HG02943 (cell line): ENCODE data around the gene SETD1A.
A peak's percentile ranks its signal among the peaks of the same experiment; 100 is the strongest.

Source experiments
- ATAC-seq: cut with Tn5 transposase; IDR thresholded peaks from one replicate; pipeline ENCODE4 v1.9.1; 2021; ENCODE audit warnings: mild to moderate bottlenecking, low read depth, moderate library complexity; ENCODE audit not compliant: unreplicated experiment

Gene SETD1A

DNA sequence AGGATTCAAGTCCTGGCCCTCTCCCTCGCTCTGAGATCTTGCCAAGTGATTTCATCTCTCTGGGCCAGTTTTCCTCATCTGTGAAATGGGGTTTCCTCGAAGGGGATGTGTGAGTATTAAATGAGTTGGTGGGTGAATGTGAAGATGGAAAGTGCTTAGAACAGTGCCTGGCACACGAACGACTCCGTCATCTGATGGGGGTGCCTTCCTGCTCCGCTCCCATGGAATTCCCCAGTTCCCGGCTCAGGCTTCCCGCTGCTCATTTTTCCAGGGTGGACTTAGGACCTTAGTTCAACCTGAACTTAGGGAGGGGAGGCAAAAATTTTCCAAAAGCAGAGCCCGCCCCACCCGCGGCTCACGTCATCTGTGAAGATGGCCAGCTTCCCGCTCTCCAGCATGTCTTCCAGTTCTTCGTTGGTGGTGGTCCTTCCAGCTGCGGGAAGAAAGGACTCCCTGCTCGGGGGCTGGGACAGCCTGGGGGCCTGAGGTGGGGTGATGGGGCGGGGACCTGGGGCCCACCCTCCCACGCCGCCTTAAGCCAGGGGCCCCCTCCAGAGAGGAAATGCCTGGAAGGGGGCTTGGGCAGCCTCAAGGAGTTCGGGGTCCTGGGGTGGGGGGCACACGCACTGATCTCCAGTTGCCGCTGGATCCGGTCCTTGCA is 38.9 kb downstream of the SETD1A start:
- no peak for ATAC-seq

DNA sequence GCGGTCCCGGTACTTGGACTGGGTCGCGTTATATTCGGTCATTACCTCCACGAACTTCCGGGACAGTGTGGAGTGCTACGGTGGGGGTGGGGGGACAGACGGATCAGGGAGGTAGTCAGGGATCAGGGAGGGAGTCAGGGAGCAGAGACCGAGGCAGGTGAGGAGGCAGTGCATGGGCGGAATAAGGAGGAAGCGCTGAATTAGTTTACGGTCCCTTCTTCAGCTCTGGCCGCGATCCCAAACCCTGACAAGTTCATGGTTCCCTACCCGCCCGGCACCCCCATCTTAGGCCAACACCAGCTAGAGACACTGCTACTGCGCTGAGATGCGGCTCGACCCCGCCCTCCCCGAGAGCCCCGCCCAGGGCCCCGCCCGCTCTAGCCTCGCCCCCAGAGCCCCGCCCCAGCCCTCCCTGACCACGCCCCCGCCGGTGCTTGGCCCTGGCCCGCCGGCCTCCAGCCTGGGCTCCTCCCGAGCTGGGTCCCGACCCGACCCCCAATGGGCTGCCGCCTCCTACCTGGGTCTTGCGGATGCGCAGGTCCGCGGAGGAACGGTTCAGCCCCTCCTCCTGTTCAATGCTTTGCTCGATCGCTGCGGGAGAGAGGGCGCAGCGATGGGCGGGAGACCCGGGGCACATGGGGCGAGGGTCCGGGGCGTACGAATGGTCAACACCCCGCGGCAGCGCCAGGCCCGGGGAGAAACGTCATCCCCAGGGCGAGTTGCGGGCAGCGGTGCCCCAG is 39.6 kb downstream of the SETD1A start:
- ATAC-seq: peak; percentile 79

DNA sequence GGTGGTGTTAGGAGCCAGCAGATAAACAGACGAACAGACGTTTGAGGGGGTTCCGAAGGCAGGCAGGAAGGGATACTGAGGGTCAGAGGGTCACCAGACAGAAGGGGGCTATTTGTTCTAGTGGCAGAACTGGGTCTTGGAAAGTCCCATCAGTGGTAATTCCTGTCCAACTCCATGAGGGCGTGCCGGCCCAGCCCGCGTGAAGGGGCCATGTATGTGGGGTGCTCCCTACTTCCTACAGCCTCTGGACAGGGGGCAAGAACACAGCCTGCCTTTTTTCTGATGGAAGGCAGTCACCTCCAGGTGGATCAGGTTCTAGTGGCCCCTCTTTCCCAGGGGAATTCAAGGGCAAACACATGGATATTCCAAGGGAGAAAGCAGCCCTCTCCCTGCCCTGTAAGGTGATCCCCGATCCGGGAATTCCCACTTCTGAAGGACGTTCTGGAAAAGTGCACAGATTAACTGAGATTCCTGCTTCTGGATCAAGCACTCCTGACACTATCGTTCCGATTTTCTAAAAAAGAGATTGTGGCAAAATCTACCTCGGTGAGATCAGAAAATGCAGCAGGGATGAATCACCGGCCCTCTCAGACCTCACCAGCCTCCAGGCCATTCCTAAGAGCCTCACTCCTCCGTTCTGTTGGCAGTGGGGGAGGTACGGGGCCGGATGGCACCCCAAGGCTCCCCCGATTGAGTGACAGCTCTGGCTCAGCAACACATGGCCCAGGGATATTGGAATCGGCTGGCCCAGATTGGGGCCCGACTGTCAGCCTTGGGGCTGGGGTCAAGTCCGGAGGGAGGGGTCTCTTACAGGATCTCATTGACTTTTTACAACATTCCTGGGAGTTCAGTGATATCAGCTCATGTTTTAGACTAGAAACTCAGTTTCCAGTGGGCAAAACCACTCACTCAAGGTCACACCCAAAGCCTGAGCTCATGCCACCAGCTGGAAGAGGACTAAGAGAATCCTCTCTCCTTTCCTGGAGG is 40.5 kb downstream of the SETD1A start:
- ATAC-seq: no peak

DNA sequence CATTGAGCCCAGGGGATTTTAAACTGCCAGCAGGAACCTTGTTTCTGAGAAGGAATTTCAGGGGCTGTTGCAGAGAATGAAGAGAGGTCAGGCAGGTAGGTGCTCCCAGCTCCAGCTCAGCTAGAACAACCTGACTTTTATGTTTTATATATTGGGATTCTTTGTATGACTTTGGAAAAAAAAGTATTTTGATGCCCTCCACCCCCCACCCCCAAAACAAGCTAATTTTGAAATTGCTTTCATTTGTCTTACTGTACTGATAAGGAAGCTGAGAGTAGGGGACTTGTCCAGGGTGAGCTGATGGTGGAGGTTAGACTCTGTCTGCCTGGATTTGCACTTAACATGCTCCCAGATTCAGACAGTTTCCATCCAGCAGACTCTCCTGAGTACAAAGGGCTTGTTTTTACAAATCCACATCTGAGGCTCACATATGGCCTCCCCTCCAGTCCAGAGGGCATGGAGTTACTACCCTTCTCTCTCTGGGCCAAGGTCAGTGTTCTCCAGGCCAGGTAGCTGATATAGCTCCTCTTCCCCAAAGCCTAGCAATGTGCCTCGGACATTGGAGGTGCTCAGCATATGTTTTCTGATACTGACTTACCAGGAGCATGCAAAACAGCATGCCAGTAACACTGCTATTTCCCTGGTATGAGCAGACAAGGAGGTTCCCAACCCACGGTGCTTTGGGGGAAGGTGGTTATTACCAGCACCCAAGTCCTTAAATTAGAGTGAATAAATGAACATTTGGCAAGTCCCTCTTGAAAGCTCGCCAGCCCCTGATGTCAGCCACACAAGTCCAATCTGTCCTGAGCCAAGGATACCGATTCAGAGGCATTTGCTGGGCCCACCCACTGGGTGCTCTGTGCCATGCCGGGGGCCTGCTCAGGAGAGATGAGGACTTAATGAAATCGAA is 41.6 kb downstream of the SETD1A start:
- no peak for ATAC-seq

DNA sequence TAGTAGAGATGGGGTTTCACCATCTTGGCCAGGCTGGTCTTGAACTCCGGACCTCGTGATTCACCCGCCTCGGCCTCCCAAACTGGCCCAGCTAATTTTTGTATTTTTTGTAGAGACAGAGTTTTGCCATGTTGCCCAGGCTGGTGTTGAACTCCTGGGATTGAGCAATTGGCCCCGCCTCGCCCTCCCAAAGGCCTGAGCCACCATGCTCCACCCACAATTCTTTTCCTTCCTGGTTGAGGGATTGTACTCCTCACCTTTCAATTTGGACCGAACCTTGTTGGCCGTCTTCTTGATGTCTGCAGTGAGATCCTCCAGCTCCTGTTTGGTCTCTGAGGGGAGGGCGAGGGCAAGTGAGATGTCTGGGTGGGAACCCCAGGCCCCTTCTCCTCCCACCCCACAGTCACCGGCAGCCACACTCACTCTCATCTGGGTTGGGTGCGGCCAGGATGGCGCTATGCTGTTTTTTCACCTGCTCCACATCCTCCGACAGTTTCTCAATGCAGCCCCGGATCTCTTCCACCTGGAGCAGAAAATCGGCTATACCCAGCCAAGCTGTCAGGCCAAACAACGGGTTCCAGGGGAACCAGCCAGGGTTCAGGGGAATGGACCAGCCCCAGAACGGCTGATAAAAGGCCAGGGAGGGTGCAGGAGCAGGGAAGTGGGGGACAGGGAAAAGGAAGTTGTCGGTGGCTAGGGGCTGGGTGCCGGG is 43.3 kb downstream of the SETD1A start:
- ATAC-seq: no peak

DNA sequence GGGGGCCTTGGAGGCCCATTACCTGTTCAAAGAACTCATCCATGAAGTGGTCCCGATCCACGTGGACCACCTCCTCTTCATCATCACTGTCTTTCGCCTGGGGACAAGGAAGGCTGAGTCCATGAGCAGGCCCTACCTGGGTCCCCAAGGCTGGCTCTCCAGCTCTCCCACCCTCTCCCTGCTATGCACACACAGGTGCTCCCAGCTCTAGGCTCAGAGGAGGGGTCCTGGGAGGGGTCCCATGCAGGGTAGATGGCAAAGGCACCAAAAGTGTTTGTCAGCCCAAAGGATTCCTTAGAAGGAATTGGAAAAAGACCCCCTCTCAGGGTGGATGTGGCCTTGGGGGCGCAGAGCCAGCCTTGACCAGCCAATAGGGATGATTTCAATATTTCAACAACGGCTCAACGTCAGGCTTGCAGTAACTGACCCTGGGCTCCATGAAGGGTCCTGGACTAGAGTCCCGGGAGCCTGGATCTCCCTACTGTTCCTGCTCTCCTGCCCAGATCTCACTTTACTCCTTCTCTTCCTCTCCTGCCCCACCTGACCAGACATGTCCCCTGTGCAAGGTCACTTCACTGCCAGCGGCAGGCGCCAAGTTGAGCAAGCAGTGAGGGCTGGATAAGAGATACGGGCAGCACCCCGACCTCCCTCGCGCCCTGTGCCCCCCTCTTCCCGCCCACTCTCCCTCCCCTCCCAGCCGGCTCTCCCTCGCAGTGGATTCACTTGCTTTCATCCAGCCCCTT is 44.1 kb downstream of the SETD1A start:
- no peak for ATAC-seq

DNA sequence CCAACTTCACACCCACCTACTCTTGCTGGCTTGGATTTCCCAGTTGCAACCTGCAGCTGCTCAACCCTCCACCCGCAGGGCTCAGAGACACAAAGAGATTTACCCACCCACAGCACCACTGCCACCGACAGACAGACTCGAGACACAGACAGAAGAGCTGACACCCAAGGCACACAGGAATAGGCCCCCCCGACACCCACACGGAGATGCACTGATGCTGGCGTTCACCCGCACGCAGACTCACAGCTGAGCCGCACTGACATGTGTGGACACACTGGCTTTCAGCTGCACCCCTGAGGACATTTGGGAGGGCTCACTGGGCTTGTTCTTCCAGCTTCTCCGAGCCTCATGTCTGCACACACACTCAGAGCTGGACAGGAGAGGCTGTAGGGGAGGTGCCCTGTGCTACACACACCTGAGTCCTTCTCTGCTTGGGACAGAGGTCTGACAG is 44.7 kb downstream of the SETD1A start:
- no peak for ATAC-seq

DNA sequence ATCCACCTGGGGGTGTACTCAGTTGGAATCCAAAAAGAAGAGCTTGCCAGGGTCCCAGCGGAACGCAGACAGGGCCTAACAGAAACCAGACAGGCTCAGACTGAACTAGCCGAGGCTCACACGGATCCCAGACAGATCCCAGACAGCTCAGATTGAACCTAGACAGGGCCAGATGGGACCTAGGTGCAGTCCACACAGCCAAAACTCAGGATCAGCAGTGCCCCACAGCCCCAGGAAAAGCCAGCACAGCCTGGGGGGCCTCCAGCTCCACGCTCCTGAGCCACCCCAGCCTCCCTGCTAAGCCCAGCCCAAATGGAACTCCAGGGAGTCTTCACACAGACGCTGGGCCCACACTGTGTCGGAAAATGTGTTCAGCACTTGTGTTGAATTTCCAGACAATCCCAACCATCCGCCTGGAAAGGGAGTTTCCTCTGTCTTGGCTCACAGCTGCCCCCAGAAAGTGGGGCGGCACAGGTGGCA is 45.3 kb downstream of the SETD1A start:
- no peak for ATAC-seq

DNA sequence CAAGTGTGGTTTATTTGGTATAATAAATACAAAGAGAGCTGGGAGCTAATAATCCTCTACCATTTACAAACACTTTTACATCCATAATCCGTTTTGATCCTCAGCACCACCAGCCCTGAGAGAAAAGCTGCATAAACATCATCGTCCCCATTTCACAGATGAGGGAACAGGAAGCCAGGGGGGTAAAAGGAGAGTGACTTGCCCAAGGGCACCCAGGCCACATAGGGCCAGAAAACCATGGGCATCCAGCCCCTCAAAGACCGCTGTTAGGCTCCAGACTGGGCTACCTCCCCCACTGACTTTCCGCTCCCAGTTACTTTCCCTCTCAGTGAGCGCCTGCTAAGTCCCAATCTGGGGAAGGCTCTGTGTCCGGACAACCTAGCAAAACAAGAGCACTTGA is 46.2 kb downstream of the SETD1A start:
- ATAC-seq: no peak

DNA sequence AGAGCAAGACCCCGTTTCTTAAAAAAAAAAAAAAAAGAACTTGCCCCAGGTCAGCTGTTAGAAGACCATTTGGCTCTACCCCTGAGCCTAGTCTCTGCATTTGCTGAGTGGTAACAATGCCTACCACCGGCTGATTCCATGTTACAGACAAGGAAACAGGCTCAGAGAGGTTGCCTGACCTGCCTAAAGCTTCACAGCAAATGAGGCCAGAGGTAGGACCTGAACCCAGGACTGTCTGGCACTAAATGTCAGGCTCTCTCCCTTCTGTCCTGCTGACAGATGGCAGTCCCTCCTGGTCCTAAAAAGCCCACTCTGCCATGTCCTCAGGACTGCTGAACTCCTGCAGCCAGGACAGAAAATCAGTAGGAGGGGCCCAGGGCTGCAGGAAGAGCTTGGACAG is 47.1 kb downstream of the SETD1A start:
- ATAC-seq: no peak

DNA sequence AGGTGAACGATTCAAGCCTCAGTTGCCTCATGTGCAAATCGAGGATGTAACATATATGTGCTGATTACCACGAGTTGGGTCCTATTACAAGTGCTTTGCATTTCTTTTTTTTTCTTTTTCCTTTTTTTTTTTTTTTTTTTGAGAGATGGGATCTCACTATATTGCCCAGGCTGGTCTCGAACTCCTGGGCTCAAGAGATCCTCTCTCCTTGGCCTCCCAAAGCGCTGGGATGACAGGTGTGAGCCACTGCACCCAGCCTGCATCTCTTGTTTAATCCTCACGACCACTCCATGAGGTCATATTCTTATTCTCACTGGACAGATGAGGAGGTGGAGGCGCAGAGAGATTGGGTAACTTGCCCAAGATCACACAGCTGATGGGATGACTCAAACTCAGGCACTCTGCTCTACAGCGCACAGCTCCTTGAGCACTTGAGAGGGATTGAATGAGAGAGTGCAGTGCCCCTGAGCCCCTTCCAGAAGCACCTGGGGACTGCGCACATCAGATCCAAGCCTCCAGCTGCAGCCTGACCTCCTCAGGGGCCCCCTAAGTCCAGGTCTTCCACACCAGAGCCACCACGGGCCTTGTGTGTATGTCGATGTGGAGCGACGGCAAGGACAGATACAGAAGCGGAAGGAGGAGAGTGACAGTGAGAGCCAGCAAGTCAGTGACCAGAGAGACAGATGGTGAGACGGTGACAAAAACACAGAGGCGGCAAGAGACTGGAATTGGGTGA is 48.0 kb downstream of the SETD1A start:
- no peak for ATAC-seq

DNA sequence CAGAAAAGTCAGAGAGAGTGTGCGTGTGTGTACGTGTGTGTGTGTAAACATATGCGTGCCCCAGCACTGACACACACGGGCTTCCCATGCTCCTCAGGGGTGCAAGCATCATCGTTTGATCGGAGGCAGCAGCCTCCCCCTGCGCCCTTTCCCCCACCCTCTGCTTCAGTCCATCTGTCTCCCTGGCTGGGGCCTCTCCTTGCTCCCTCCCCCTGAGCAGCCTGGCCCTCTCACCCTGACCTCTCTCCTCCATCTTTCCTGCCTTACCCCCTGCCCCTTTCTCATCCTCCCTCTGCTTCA is 48.5 kb downstream of the SETD1A start:
- no peak for ATAC-seq

DNA sequence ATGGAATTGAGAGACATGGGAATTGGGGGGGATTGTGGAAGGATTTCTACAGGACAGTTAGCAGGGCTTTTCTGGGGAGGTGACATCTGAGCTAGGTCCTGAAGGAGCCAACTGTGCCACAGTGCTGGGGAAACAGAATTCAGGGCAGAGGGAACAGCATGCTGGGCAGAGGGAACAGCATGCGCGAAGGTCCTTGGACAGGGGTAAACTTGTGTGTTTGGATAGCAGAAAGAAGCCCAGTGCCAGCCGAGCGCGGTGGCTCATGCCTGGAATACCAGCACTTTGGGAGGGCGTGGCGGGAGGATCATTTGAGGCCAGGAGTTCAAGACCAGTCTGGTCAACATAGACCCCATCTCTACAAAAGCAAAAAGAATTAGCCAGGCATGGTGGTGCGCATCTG is 49.0 kb downstream of the SETD1A start:
- ATAC-seq: no peak

DNA sequence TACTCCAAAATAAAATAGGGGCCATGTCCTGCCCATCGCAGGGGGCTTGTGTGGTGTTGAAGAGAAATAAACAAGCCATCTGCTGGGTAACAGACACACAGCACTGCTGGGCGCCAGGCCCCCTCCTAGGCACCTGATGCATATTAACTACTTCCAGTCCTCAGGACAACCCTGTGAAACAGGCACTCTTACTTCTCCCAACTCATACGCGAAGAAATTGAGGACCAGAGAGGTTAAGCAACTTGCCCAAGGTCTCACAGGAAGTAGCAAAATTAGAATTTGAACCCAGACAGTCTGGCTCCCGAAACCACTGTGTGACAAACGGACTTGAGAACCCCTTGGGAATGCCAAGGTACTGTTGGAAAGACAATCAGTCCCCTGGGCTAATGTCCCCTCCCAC is 50.1 kb downstream of the SETD1A start:
- ATAC-seq: no peak

DNA sequence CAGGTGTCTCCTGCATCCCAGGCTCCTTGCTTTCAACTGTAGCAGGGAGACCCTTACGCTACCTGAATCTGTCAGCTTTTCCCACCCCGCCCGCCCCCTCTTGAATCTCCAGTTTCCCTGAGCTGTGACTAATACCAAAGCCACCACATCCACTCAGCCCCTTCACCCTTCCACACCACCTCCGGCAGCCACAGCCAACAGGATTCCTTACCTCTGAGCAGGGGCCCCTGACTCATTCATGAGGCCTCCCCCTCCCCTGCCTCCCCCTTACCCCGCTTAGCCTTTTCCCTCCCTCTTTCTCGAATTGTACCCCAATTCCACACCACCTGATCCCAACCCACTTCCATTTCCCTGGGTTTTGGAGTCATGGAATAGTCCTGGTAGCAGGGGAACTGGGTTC is 50.6 kb downstream of the SETD1A start:
- no peak for ATAC-seq

DNA sequence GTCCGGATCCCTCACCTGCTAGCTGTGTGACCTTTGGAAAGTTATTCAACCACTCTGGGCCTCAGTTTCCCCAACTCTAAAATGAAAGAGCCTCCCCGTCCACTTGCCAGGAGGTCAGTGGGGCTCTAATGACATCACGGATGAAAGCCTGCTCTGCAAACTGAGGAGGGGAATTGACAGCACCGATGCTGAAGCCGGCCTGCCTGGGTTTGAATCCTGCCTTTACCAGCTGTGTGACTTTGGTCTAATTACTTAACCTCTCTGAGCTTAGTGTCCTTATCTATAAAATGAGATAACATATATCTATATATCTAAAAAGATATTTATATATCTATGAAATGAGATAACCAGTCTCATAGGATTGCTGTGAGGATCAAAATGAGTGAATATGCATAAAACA is 51.0 kb downstream of the SETD1A start:
- ATAC-seq: no peak

DNA sequence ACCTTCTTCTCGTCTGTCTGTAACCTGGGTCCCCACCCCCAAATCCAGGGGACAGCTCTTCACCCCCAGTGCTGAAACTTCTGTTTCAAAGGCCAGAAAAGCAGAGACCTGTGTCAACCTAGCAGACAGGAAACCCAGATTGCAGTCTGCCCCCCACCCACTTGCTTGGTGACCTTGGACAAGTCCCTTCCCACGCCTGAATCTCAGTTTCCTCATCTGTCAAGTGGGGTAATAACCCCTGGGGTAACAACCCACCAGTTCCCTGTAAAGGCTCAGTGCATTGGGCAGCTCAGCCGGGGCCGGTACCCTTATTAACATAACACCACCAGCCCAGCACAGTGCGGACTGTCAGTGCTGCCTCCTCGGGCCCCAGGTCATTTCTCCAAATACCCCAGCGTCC is 51.6 kb downstream of the SETD1A start:
- no peak for ATAC-seq

DNA sequence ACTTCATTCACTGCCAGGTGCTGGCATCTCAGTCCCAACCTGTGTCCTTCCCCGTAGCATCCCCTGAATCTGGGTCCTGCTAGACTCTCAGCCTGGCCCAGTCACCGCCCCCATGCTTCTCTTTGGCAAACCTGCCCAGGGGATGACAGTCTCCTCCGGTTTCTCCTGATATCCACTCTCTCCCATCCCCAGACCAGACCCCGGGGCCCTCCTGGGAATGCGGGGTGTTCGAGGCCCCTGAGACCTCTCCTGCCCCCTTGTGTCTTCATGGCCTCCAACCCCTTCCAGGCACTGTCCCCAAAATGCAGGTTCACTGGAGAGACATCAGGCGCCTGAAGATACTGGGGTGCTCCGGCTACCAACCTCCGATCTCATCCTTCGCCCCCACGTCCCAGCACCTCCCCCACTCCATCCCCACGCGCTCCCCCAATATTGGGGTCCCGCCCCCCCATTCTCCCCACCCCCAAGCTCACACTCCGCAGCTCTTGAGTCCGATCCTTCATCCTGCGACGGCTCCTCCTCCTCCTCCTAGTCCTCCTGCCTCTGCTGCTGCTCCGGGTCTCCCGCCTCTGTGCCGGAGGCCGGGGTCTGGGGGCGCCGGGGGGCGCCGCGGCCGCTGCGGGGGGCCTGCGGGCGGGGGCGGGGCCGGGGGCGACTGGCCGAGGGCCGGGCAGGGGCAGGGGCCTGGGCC is 52.5 kb downstream of the SETD1A start:
- no peak for ATAC-seq
